Measurements from ENCODE around the gene LGR6. TPM values are rescaled to one million over a fixed set of nuclear protein-coding genes. Genes with fewer than 3 reads are reported as not detected.
"Not testable (repeated sequence)": the region's sequence is repeated elsewhere in the genome, so short reads cannot be mapped to it uniquely, and the experiment has no call there.

Gene LGR6
- total RNA-seq, 2 donors from 2014 or later: 1.3 to 1.6 TPM

- Histone ChIP-seq H3K36me3 (no peaks in the 10 kb centered on the region), H3K4me1 (no peaks in the 10 kb centered on the region), H3K27me3 (no peaks in the 10 kb centered on the region), H3K9me3 (no peaks in the 10 kb centered on the region), H3K4me3 (no peak overlapping the region), H3K9ac (ENCODE audit: low read depth in 2 of 2, low read length in 2 of 2) (no peak overlapping the region), H3K27ac (no peak overlapping the region)
- no peak for TF ChIP-seq CTCF (IDR thresholded peaks at IDR 0.05)
- intact Hi-C loops (cut with DNase I): no loop called here
- no peak for DNase-seq
Measured at GRCh38 chr1:202259705-202260104, 66.1 kb downstream of the LGR6 start.

DNA sequence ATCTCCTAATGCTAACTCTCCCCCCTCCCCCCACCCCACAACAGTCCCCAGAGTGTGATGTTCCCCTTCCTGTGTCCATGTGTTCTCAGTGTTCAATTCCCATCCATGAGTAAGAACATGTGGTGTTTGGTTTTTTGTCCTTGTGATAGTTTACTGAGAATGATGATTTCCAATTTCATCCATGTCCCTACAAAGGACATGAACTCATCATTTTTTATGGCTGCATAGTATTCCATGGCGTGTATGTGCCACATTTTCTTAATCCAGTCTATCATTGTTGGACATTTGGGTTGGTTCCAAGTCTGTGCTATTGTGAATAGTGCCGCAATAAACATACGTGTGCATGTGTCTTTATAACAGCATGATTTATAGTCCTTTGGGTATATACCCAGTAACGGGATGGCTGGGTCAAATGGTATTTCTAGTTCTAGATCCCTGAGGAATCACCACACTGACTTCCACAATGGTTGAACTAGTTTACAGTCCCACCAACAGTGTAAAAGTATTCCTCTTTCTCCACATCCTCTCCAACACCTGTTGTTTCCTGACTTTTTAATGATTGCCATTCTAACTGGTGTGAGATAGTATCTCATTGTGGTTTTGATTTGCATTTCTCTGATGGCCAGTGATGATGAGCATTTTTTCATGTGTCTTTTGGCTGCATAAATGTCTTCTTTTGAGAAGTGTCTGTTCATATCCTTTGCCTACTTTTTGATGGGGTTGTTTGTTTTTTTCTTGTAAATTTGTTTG is 67.8 kb downstream of the LGR6 start:
- H3K27ac ChIP-seq; H3K4me1 ChIP-seq; intact Hi-C loops (cut with DNase I); H3K9me3 ChIP-seq; H3K9ac ChIP-seq (ENCODE audit: low read depth in 2 of 2, low read length in 2 of 2); H3K27me3 ChIP-seq; DNase-seq; H3K36me3 ChIP-seq; H3K4me3 ChIP-seq: not testable (repeated sequence)

DNA sequence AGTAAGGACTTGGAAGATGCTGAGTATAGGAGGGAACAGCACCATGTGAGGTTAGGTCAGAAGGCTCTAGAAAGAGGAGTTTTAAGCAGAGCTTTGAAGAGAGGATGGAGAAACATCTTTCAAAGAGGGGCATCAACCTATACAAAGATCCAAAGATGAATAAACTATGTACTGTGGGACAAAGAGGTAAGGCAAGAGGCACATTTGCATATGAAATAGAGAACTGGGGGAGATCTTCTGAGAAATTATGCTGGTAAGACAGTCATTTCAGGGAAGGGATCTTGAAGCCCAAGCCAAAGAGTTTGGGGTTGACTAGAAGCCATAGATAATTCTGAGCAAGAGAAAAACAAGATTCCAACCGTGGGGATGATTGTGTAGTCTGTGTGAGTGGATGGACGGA is 70.0 kb downstream of the LGR6 start:
- no peak for TF ChIP-seq CTCF (IDR thresholded peaks at IDR 0.05)

DNA sequence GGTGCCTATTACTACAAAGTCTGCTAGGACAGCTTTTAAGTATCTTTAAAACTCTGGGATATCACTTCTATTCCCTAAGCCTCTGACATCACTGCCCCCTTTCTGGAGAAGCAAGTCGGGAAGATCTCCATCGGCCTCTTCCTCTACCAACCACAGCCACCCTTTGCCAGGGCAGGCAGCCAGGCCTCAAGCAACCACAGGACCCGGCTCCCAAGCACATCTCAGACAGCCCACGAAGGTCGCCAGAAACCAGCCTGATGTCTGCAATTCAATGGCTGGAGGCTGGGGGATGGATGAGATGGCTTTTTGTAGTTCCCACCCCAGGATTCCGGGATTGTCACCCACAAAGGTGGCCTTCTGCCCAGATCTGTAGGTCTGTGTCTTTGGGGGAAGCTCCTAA is 70.7 kb downstream of the LGR6 start:
- DNase-seq: no peak
- H3K4me3 ChIP-seq: no peak overlapping the region
- TF ChIP-seq CTCF (IDR thresholded peaks at IDR 0.05): no peak
- H3K27ac ChIP-seq: no peak overlapping the region
- H3K4me1 ChIP-seq: no peaks in the 10 kb centered on the region
- intact Hi-C loops (cut with DNase I): no loop called here
- H3K9me3 ChIP-seq: no peaks in the 10 kb centered on the region
- no peaks in the 10 kb centered on the region for H3K36me3 ChIP-seq
- no peaks in the 10 kb centered on the region for H3K27me3 ChIP-seq
- no peak overlapping the region for H3K9ac ChIP-seq (ENCODE audit: low read depth in 2 of 2, low read length in 2 of 2)

More for the DNA sequence above, 70.0 kb downstream of the LGR6 start:
- H3K36me3 ChIP-seq: no peaks in the 10 kb centered on the region
- no peak overlapping the region for H3K27ac ChIP-seq
- no peak for DNase-seq
- intact Hi-C loops (cut with DNase I): no loop called here
- H3K4me3 ChIP-seq: no peak overlapping the region
- H3K27me3 ChIP-seq: no peaks in the 10 kb centered on the region
- no peaks in the 10 kb centered on the region for H3K4me1 ChIP-seq
- H3K9ac ChIP-seq (ENCODE audit: low read depth in 2 of 2, low read length in 2 of 2): no peak overlapping the region
- H3K9me3 ChIP-seq: no peaks in the 10 kb centered on the region

DNA sequence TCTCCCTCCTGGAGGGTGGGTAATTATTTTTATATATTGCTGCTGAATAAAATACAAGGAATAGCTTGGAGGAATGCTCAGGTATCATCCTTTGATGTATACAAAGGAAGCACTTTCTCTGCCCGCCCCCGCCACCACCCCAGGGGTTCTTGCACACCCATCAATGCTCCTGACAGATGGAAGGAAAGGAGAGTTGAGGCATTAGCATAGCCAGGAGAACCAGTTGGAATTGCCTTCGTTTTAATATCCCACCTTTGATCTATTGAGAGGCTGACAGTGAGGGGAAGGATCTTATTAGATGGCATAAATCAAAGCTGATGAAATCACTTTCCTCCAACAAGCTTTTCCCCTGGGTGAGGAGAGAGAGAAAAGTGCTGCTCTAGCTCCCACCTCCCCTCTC is 71.1 kb downstream of the LGR6 start:
- intact Hi-C loops (cut with DNase I): no loop called here
- Histone ChIP-seq H3K4me3 (no peak overlapping the region), H3K36me3 (no peaks in the 10 kb centered on the region), H3K9ac (ENCODE audit: low read depth in 2 of 2, low read length in 2 of 2) (no peak overlapping the region), H3K27me3 (no peaks in the 10 kb centered on the region), H3K27ac (no peak overlapping the region), H3K4me1 (no peaks in the 10 kb centered on the region), H3K9me3 (no peaks in the 10 kb centered on the region)
- DNase-seq: no peak
- TF ChIP-seq CTCF (IDR thresholded peaks at IDR 0.05): no peak

GRCh38 chr1:202266061-202266765 is 72.6 kb downstream of the LGR6 start:
- no peaks in the 10 kb centered on the region for H3K36me3 ChIP-seq
- H3K27ac ChIP-seq: no peak overlapping the region
- H3K4me3 ChIP-seq: no peak overlapping the region
- H3K9ac ChIP-seq (ENCODE audit: low read depth in 2 of 2, low read length in 2 of 2): no peak overlapping the region
- H3K9me3 ChIP-seq: no peaks in the 10 kb centered on the region
- no peaks in the 10 kb centered on the region for H3K4me1 ChIP-seq
- DNase-seq: no peak
- TF ChIP-seq CTCF (IDR thresholded peaks at IDR 0.05): no peak
- no peaks in the 10 kb centered on the region for H3K27me3 ChIP-seq
- intact Hi-C loops (cut with DNase I): no loop called here
